HG02840 (cell line): ENCODE data around the gene KCTD17.
"Not testable (repeated sequence)": the region's sequence is repeated elsewhere in the genome, so short reads cannot be mapped to it uniquely, and the experiment has no call there.

Experiments
- ATAC-seq: cut with Tn5 transposase; IDR thresholded peaks from one replicate; pipeline ENCODE4 v1.9.1; 2021; ENCODE audit warnings: mild to moderate bottlenecking, moderate library complexity, moderate number of reproducible peaks; ENCODE audit not compliant: unreplicated experiment, low FRiP score

KCTD17 gene

GRCh38 chr22:37057796-37058510 is 6.4 kb downstream of the KCTD17 start:
- no peak for ATAC-seq

- ATAC-seq, result no peak
Measured at GRCh38 chr22:37058917-37059701, 7.6 kb downstream of the KCTD17 start.

- no peak for ATAC-seq
Measured at GRCh38 chr22:37059876-37060449, 8.4 kb downstream of the KCTD17 start.

- no peak for ATAC-seq
Measured at GRCh38 chr22:37060801-37061610, 9.5 kb downstream of the KCTD17 start.

- no peak for ATAC-seq
Measured at GRCh38 chr22:37061611-37062375, 10.3 kb downstream of the KCTD17 start.

- ATAC-seq, result no peak
Measured at GRCh38 chr22:37062376-37062675, 10.8 kb downstream of the KCTD17 start.

GRCh38 chr22:37062702-37063381 is 11.3 kb downstream of the KCTD17 start:
- no peak for ATAC-seq

- no peak for ATAC-seq
Measured at GRCh38 chr22:37063431-37064420, 12.2 kb downstream of the KCTD17 start.

- no peak for ATAC-seq
Measured at GRCh38 chr22:37064553-37064952, 13.0 kb downstream of the KCTD17 start.

- ATAC-seq, result no peak
Measured at GRCh38 chr22:37065180-37065579, 13.6 kb downstream of the KCTD17 start.

GRCh38 chr22:37065961-37066360 is 14.4 kb downstream of the KCTD17 start:
- ATAC-seq, result no peak

GRCh38 chr22:37067428-37067827 is 15.9 kb downstream of the KCTD17 start:
- no peak for ATAC-seq

GRCh38 chr22:37068859-37069258 is 17.3 kb downstream of the KCTD17 start:
- no peak for ATAC-seq

GRCh38 chr22:37069319-37069718 is 17.8 kb downstream of the KCTD17 start:
- ATAC-seq, result no peak

- ATAC-seq, result no peak
Measured at GRCh38 chr22:37069719-37070118, 18.2 kb downstream of the KCTD17 start.

GRCh38 chr22:37070334-37070733 is 18.8 kb downstream of the KCTD17 start:
- ATAC-seq, result no peak

- no peak for ATAC-seq
Measured at GRCh38 chr22:37070744-37071143, 19.2 kb downstream of the KCTD17 start.

- ATAC-seq, result not testable (repeated sequence)
Measured at GRCh38 chr22:37071850-37072592, 20.5 kb downstream of the KCTD17 start.
